ENCODE results near the gene GPHA2.

GRCh38 chr11:64917663-64917995 lies 18.1 kb downstream of the GPHA2 start:
- TF ChIP-seq, protein P1, sequence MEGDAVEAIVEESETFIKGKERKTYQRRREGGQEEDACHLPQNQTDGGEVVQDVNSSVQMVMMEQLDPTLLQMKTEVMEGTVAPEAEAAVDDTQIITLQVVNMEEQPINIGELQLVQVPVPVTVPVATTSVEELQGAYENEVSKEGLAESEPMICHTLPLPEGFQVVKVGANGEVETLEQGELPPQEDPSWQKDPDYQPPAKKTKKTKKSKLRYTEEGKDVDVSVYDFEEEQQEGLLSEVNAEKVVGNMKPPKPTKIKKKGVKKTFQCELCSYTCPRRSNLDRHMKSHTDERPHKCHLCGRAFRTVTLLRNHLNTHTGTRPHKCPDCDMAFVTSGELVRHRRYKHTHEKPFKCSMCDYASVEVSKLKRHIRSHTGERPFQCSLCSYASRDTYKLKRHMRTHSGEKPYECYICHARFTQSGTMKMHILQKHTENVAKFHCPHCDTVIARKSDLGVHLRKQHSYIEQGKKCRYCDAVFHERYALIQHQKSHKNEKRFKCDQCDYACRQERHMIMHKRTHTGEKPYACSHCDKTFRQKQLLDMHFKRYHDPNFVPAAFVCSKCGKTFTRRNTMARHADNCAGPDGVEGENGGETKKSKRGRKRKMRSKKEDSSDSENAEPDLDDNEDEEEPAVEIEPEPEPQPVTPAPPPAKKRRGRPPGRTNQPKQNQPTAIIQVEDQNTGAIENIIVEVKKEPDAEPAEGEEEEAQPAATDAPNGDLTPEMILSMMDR (IDR thresholded peaks at IDR 0.05 in 2 of 3, conservative IDR thresholded peaks at IDR 0.05 in 1 of 3; ENCODE audit: control insufficient read depth in 2 of 3, extremely low read depth in 1 of 3, insufficient read depth in 1 of 3, low read depth in 3 of 3, low read length in 3 of 3): no peak
- TF ChIP-seq CHD4 (IDR thresholded peaks at IDR 0.05) (no peak), SUPT20H (IDR thresholded peaks at IDR 0.05; ENCODE audit: borderline replicate concordance, control insufficient read depth, low read depth, low read length) (no peak), TARDBP (IDR thresholded peaks at IDR 0.05; ENCODE audit: borderline replicate concordance) (no peak), GABPA (IDR thresholded peaks at IDR 0.05; ENCODE audit: low read depth) (no peak)

Data from GM12878 (cell line).